SK-N-SH (cell line): Measurements from ENCODE around the gene ASAP2. TPM values are rescaled to one million over a fixed set of nuclear protein-coding genes. Genes with fewer than 3 reads are reported as not detected.

Experiments
- CTCF ChIA-PET: fragments of 300-600, 350-600 bp; formaldehyde crosslinking; extraction: SDS; loops from one replicate; lab custom pipeline; 2021; lab: Yijun Ruan, JAX
- POLR2A ChIA-PET: fragments of 350-600 bp; sonication (Branson Sonifier 250); formaldehyde crosslinking; extraction: SDS; loops from one replicate; lab custom pipeline; 2020; ENCODE audit warnings: antibody characterized with exemption, inconsistent platforms; lab: Yijun Ruan, JAX
- DNase-seq: peaks from one replicate; pipeline ENCODE4 v3.0.0; 2012
- H2AFZ ChIP-seq: fragments of 200-600 bp; sonication (generic); 2 replicates; pipeline ENCODE4 v1.8.1; 2016; ENCODE audit warnings: antibody characterized with exemption, mild to moderate bottlenecking, low read depth
- H3F3A ChIP-seq: fragments of 200-600 bp; sonication (generic); replicated peaks from 2 replicates; pipeline ENCODE3; 2016; ENCODE audit warnings: antibody characterized with exemption, mild to moderate bottlenecking; ENCODE audit not compliant: insufficient read depth
- H3K27ac ChIP-seq, 2 experiments: fragments of 200-500 bp in 1 of 2; fragments of 200-600 bp in 1 of 2; sonication (Bioruptor generic) in 1 of 2; sonication (generic), shearing (Covaris generic) in 1 of 2; 2 replicates each; pipeline versions ENCODE4 v1.5.1 to v1.6.1; 2014 to 2016; ENCODE audit warnings: low read depth in 2 of 2, inconsistent platforms in 1 of 2, low read length in 1 of 2, mild to moderate bottlenecking in 1 of 2, mixed read lengths in 1 of 2
- H3K27me3 ChIP-seq: fragments of 200-600 bp; sonication (generic), shearing (Covaris generic); 2 replicates; pipeline ENCODE4 v1.6.1; 2016; ENCODE audit warnings: mixed run types; ENCODE audit not compliant: insufficient read depth
- H3K36me3 ChIP-seq, 2 experiments: fragments of 200-500 bp in 1 of 2; fragments of 200-600 bp in 1 of 2; sonication (Bioruptor generic) in 1 of 2; sonication (generic) in 1 of 2; replicated peaks in 1 of 2; 2 replicates each; pipeline versions ENCODE3 to v1.5.1; 2014 to 2016; ENCODE audit warnings: low read length in 1 of 2, mild to moderate bottlenecking in 1 of 2; ENCODE audit not compliant: insufficient read depth in 2 of 2, control insufficient read depth in 1 of 2
- H3K4me1 ChIP-seq, 2 experiments: fragments of 200-500 bp in 1 of 2; fragments of 200-600 bp in 1 of 2; sonication (Bioruptor generic) in 1 of 2; sonication (generic), shearing (Covaris generic) in 1 of 2; 2 replicates each; pipeline versions ENCODE4 v1.5.1 to v1.6.1; 2014 to 2016; ENCODE audit warnings: low read depth in 1 of 2, low read length in 1 of 2, mixed run types in 1 of 2; ENCODE audit not compliant: insufficient read depth in 2 of 2, control insufficient read depth in 1 of 2
- H3K4me2 ChIP-seq: fragments of 200-600 bp; sonication (generic), shearing (Covaris generic); 2 replicates; pipeline ENCODE4 v1.6.1; 2017; ENCODE audit warnings: mixed run types
- H3K4me3 ChIP-seq, 2 experiments: fragments of 200-500 bp in 1 of 2; fragments of 200-600 bp in 1 of 2; sonication (Bioruptor generic) in 1 of 2; sonication (generic), shearing (Covaris generic) in 1 of 2; 2 replicates each; pipeline versions ENCODE4 v1.5.1 to v1.8.1; 2014 to 2016; ENCODE audit warnings: low read depth in 2 of 2, inconsistent platforms in 1 of 2, low read length in 1 of 2, mild to moderate bottlenecking in 1 of 2, mixed read lengths in 1 of 2, moderate library complexity in 1 of 2
- H3K79me2 ChIP-seq: fragments of 200-600 bp; sonication (generic); 2 replicates; pipeline ENCODE4 v1.8.1; 2017; ENCODE audit warnings: mild to moderate bottlenecking; ENCODE audit not compliant: insufficient read depth
- H3K9ac ChIP-seq: fragments of 200-600 bp; sonication (generic); 2 replicates; pipeline ENCODE4 v1.6.1; 2017; ENCODE audit warnings: mixed run types
- H3K9me2 ChIP-seq: fragments of 200-600 bp; sonication (generic); 2 replicates; pipeline ENCODE4 v1.6.1; 2017; ENCODE audit warnings: mixed run types
- H3K9me3 ChIP-seq: fragments of 200-600 bp; sonication (generic); 2 replicates; pipeline ENCODE4 v1.6.1; 2017; ENCODE audit warnings: mixed run types, mild to moderate bottlenecking, moderate library complexity
- H4K20me1 ChIP-seq: fragments of 200-600 bp; sonication (generic); 2 replicates; pipeline ENCODE4 v1.6.1; 2017; ENCODE audit warnings: mild to moderate bottlenecking, mixed run types; ENCODE audit not compliant: insufficient read depth
- FOSL2 ChIP-seq: IDR thresholded peaks from 2 replicates; pipeline ENCODE4 v1.4.0; 2012; ENCODE audit warnings: low read depth, mild to moderate bottlenecking, moderate library complexity, borderline replicate concordance
- GATA2 ChIP-seq: sonication (generic); formaldehyde crosslinking; IDR thresholded peaks from 2 replicates; pipeline ENCODE4 v1.5.0; 2020; ENCODE audit warnings: mild to moderate bottlenecking, missing genetic modification reagents
- MEF2A ChIP-seq: IDR thresholded peaks from 2 replicates; pipeline ENCODE4 v1.4.0; 2012; ENCODE audit warnings: low read depth, borderline replicate concordance
- MXI1 ChIP-seq: IDR thresholded peaks from 2 replicates; pipeline ENCODE4 v1.6.1; 2012; ENCODE audit warnings: mild to moderate bottlenecking, low read depth, low read length, improper control_type of control experiment
- RAD21 ChIP-seq: IDR thresholded peaks from 2 replicates; pipeline ENCODE4 v1.6.1; 2012; ENCODE audit warnings: mild to moderate bottlenecking, low read length
- RCOR1 ChIP-seq: fragments of 150-350 bp; IDR thresholded peaks from 2 replicates; pipeline ENCODE4 v1.6.1; 2017; ENCODE audit warnings: antibody characterized with exemption, low read length
- SMC3 ChIP-seq: IDR thresholded peaks from 2 replicates; pipeline ENCODE4 v1.6.1; 2012; ENCODE audit warnings: low read depth, low read length, improper control_type of control experiment
- whole genome bisulfite sequencing: methylation state at CpG from one replicate; pipeline ENCODE4 v1.1.6; 2017; ENCODE audit warnings: low lambda C conversion rate; 5-methylcytosine and 5-hydroxymethylcytosine counted together
- polyA plus RNA-seq, 3 experiments: library from polyadenylated mRNA; depleted of rRNA; stranded (reverse); fragments of >200 nt; gene quantifications; 2 replicates each; pipeline ENCODE4 v1.2.3, GENCODE V29; 2012
- TF ChIP-seq, protein P1 (sequence below): fragments of 150-350 bp; IDR thresholded peaks from 2 replicates; pipeline ENCODE4 v1.6.1; 2016; ENCODE audit warnings: mild to moderate bottlenecking, low read depth, low read length
- TF ChIP-seq, protein P2 (sequence below): IDR thresholded peaks from 2 replicates; pipeline ENCODE4 v1.4.0; 2012; ENCODE audit warnings: low read depth, borderline replicate concordance
- TF ChIP-seq, protein P3 (sequence below): IDR thresholded peaks from 2 replicates; pipeline ENCODE4 v1.6.1; 2012; ENCODE audit warnings: mild to moderate bottlenecking, low read depth, low read length, moderate library complexity
- TF ChIP-seq, protein P4 (sequence below): fragments of 150-350 bp; IDR thresholded peaks from 2 replicates; pipeline ENCODE4 v1.6.1; 2017; ENCODE audit warnings: antibody characterized with exemption, low read length, low read depth, borderline replicate concordance

The ASAP2 gene
- polyA plus RNA-seq, 1 of the 3 experiments (the other 2 are of a cell fraction), result 37.9 TPM

DNA sequence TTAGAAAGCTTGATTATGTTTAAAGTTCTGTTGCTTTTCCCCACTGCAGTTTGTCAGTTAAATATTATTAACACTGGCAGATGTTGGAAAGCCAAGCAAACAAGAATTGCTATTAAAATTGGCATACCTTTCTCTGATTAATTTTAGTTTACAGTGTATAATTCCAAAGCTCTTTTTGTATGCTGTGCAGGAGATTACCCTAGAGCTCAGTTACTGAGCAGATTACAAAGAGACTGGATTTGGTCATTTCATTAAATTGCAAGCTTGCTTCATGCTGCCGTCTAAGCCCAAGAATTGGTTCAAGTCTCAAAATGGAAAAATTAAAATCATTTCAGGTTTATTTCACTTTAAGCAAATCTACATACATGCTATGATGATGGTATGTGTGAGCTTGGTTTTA, 2.3 kb downstream of the ASAP2 start:
- Histone ChIP-seq H3K27ac (peak overlapping the region; percentile 56 to 93), H3K9ac (peak overlapping the region; percentile 99), H3K27me3 (no peaks in the 10 kb centered on the region), H3K9me2 (no peaks in the 10 kb centered on the region), H3K4me2 (peak overlapping the region; percentile 75), H3K9me3 (no peaks in the 10 kb centered on the region), H3K79me2 (peaks cover 71% of the 10 kb centered on the region), H2AFZ (no peak overlapping the region), H4K20me1 (peaks cover 56% of the 10 kb centered on the region), H3K36me3 (peaks cover 8 to 15% of the 10 kb centered on the region in 2 experiments), H3K4me1 (peaks cover 28 to 34% of the 10 kb centered on the region in 2 experiments), H3K4me3 (peak overlapping the region; percentile 63 to 98), H3F3A (peaks cover 22% of the 10 kb centered on the region)
- CTCF ChIA-PET, result interaction anchor here (0.6 to 7.4 kb wide), 14 partner anchors 10 to 573 kb away, joined by 3 to 93 read pairs (median 4); no protein-coding TSS in a partner anchor
- 45% methylated on average over 1 of the region's 1 CpG for WGBS
- TF ChIP-seq, protein P1, sequence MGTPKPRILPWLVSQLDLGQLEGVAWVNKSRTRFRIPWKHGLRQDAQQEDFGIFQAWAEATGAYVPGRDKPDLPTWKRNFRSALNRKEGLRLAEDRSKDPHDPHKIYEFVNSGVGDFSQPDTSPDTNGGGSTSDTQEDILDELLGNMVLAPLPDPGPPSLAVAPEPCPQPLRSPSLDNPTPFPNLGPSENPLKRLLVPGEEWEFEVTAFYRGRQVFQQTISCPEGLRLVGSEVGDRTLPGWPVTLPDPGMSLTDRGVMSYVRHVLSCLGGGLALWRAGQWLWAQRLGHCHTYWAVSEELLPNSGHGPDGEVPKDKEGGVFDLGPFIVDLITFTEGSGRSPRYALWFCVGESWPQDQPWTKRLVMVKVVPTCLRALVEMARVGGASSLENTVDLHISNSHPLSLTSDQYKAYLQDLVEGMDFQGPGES, result no peak
- TF ChIP-seq SMC3, result no peak
- no peak for TF ChIP-seq RAD21
- POLR2A ChIA-PET, result interaction anchor here (1.0 to 2.1 kb wide), 3 partner anchors 21 to 39 kb away, joined by 3 to 9 read pairs (median 8); no protein-coding TSS in a partner anchor
- DNase-seq, result no peak

DNA sequence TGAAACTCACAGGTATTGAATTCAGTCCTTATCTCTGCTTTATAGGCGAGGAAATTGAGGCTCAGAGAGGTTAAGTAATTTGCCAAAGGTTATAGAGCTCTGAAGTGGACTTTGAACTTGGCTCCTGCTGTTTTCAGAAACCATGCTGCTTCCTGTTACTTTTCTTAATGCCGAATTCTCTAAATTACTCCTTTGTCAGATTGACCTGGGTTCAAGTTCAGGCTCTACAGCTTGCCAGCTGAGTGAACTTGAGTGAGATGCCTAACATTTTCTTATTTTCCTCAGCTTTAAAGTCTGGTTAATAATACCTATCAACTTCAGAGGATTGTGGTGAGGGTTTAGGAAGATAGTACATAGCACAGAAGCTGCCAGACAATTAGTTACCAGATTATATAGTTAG, 3.4 kb downstream of the ASAP2 start:
- Histone ChIP-seq H4K20me1 (peaks cover 67% of the 10 kb centered on the region), H3K9ac (0 out of 2 replicates have a peak overlapping the region, but pooled peaks have one; percentile 11)

More for the DNA sequence above, 3.4 kb downstream of the ASAP2 start:
- CTCF ChIA-PET, result interaction anchor here (1.1 to 7.4 kb wide), 4 partner anchors 15 to 124 kb away, joined by 3 to 93 read pairs (median 34); no protein-coding TSS in a partner anchor
- H3K36me3 ChIP-seq, result peaks cover 8 to 17% of the 10 kb centered on the region in 2 experiments
- no peak for TF ChIP-seq RCOR1
- TF ChIP-seq, protein P2, sequence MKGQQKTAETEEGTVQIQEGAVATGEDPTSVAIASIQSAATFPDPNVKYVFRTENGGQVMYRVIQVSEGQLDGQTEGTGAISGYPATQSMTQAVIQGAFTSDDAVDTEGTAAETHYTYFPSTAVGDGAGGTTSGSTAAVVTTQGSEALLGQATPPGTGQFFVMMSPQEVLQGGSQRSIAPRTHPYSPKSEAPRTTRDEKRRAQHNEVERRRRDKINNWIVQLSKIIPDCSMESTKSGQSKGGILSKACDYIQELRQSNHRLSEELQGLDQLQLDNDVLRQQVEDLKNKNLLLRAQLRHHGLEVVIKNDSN, result no peak
- TF ChIP-seq MXI1, result no peak
- TF ChIP-seq, protein P3, sequence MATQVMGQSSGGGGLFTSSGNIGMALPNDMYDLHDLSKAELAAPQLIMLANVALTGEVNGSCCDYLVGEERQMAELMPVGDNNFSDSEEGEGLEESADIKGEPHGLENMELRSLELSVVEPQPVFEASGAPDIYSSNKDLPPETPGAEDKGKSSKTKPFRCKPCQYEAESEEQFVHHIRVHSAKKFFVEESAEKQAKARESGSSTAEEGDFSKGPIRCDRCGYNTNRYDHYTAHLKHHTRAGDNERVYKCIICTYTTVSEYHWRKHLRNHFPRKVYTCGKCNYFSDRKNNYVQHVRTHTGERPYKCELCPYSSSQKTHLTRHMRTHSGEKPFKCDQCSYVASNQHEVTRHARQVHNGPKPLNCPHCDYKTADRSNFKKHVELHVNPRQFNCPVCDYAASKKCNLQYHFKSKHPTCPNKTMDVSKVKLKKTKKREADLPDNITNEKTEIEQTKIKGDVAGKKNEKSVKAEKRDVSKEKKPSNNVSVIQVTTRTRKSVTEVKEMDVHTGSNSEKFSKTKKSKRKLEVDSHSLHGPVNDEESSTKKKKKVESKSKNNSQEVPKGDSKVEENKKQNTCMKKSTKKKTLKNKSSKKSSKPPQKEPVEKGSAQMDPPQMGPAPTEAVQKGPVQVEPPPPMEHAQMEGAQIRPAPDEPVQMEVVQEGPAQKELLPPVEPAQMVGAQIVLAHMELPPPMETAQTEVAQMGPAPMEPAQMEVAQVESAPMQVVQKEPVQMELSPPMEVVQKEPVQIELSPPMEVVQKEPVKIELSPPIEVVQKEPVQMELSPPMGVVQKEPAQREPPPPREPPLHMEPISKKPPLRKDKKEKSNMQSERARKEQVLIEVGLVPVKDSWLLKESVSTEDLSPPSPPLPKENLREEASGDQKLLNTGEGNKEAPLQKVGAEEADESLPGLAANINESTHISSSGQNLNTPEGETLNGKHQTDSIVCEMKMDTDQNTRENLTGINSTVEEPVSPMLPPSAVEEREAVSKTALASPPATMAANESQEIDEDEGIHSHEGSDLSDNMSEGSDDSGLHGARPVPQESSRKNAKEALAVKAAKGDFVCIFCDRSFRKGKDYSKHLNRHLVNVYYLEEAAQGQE, result no peak
- no peak for TF ChIP-seq FOSL2
- TF ChIP-seq GATA2 (CRISPR knock-in tag), result no peak
- TF ChIP-seq, protein P4, sequence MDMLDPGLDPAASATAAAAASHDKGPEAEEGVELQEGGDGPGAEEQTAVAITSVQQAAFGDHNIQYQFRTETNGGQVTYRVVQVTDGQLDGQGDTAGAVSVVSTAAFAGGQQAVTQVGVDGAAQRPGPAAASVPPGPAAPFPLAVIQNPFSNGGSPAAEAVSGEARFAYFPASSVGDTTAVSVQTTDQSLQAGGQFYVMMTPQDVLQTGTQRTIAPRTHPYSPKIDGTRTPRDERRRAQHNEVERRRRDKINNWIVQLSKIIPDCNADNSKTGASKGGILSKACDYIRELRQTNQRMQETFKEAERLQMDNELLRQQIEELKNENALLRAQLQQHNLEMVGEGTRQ, result no peak
- TF ChIP-seq RAD21, result no peak
- TF ChIP-seq MEF2A, result no peak
- no peaks in the 10 kb centered on the region for H3K9me2 ChIP-seq
- POLR2A ChIA-PET, result interaction anchor here (1.9 kb wide), 1 partner anchor 25 kb away, joined by 9 read pairs; no protein-coding TSS in a partner anchor
- peaks cover 21% of the 10 kb centered on the region for H3F3A ChIP-seq
- peak overlapping the region in 1 of 2 experiments; percentile 63; a peak in 1 of 4 replicates for H3K4me3 ChIP-seq
- no peaks in the 10 kb centered on the region for H3K9me3 ChIP-seq
- H2AFZ ChIP-seq, result no peak overlapping the region
- H3K4me1 ChIP-seq, result peaks cover 29 to 34% of the 10 kb centered on the region in 2 experiments
- WGBS, result 76% methylated on average over 2 of the region's 2 CpGs
- peaks cover 82% of the 10 kb centered on the region for H3K79me2 ChIP-seq
- no peaks in the 10 kb centered on the region for H3K27me3 ChIP-seq
- DNase-seq, result no peak
- H3K27ac ChIP-seq, result no peak overlapping the region
- peak overlapping the region; percentile 75 for H3K4me2 ChIP-seq
